ENCODE measurements around the gene ZBTB16. TPM values are rescaled to one million over a fixed set of nuclear protein-coding genes. Genes with fewer than 3 reads are reported as not detected.

ZBTB16 gene
- polyA plus RNA-seq, 1 donor from 2014 or later: 0.45 TPM

GRCh38 chr11:114159802-114160632 lies 100.5 kb downstream of the ZBTB16 start:
- H3F3A ChIP-seq (ENCODE audit: insufficient read depth, low read length, poor library complexity, severe bottlenecking): no peaks in the 10 kb centered on the region
- no peak overlapping the region for H3K27ac ChIP-seq (ENCODE audit: low read length)
- H3K79me2 ChIP-seq (replicated peaks; ENCODE audit: insufficient read depth, low read length): no peaks in the 10 kb centered on the region
- H3K9me3 ChIP-seq (ENCODE audit: low read length): no peaks in the 10 kb centered on the region
- H3K4me3 ChIP-seq (ENCODE audit: low read length): no peak overlapping the region
- H2AFZ ChIP-seq (ENCODE audit: low read depth, low read length): no peak overlapping the region
- H3K36me3 ChIP-seq (ENCODE audit: insufficient read depth, low read length): no peaks in the 10 kb centered on the region
- no peaks in the 10 kb centered on the region for H3K27me3 ChIP-seq (ENCODE audit: insufficient read depth, low read depth, low read length)
- no peak overlapping the region for H3K9ac ChIP-seq (ENCODE audit: low read length)
- no peak overlapping the region for H3K4me2 ChIP-seq (ENCODE audit: low read length)
- TF ChIP-seq POLR2AphosphoS5 (IDR thresholded peaks at IDR 0.05) (no peak), EP300 (conservative IDR thresholded peaks at IDR 0.05; ENCODE audit: poor library complexity, severe bottlenecking) (no peak), CTCF (IDR thresholded peaks at IDR 0.05; ENCODE audit: poor library complexity, severe bottlenecking) (no peak), RAD21 (conservative IDR thresholded peaks at IDR 0.05) (no peak)
- H3K9me2 ChIP-seq (ENCODE audit: insufficient read depth, low read length): no peaks in the 10 kb centered on the region
- H4K20me1 ChIP-seq (ENCODE audit: insufficient read depth): no peaks in the 10 kb centered on the region

GRCh38 chr11:114160894-114161293 lies 101.4 kb downstream of the ZBTB16 start:
- Histone ChIP-seq H3K27ac (ENCODE audit: low read length) (no peak overlapping the region), H3K4me3 (ENCODE audit: low read length) (no peak overlapping the region)

More at GRCh38 chr11:114160894-114161293, 101.4 kb downstream of the ZBTB16 start:
- Histone ChIP-seq H2AFZ (ENCODE audit: low read depth, low read length) (no peak overlapping the region), H3K9me3 (ENCODE audit: low read length) (no peaks in the 10 kb centered on the region), H3K27me3 (ENCODE audit: insufficient read depth, low read depth, low read length) (no peaks in the 10 kb centered on the region), H3K9me2 (ENCODE audit: insufficient read depth, low read length) (no peaks in the 10 kb centered on the region), H3K36me3 (ENCODE audit: insufficient read depth, low read length) (no peaks in the 10 kb centered on the region), H3K9ac (ENCODE audit: low read length) (no peak overlapping the region), H3K79me2 (replicated peaks; ENCODE audit: insufficient read depth, low read length) (no peaks in the 10 kb centered on the region), H4K20me1 (ENCODE audit: insufficient read depth) (no peaks in the 10 kb centered on the region), H3F3A (ENCODE audit: insufficient read depth, low read length, poor library complexity, severe bottlenecking) (no peaks in the 10 kb centered on the region), H3K4me2 (ENCODE audit: low read length) (no peak overlapping the region)
- TF ChIP-seq CTCF (IDR thresholded peaks at IDR 0.05; ENCODE audit: poor library complexity, severe bottlenecking): no peak
- no peak for TF ChIP-seq POLR2AphosphoS5 (IDR thresholded peaks at IDR 0.05)
- TF ChIP-seq SMC3 (conservative IDR thresholded peaks at IDR 0.05; ENCODE audit: poor library complexity): no peak
- TF ChIP-seq EZH2 (IDR thresholded peaks at IDR 0.05; ENCODE audit: borderline replicate concordance, insufficient read depth, low read length, poor library complexity, severe bottlenecking): no peak
- TF ChIP-seq TAF1 (IDR thresholded peaks at IDR 0.05; ENCODE audit: low read depth): no peak
- TF ChIP-seq EP300 (conservative IDR thresholded peaks at IDR 0.05; ENCODE audit: poor library complexity, severe bottlenecking): no peak
- TF ChIP-seq REST (IDR thresholded peaks at IDR 0.05; ENCODE audit: borderline replicate concordance): no peak
- TF ChIP-seq MXI1 (conservative IDR thresholded peaks at IDR 0.05; ENCODE audit: poor library complexity, severe bottlenecking): no peak
- no peak for TF ChIP-seq RAD21 (conservative IDR thresholded peaks at IDR 0.05)
